ENCODE measurements around the gene GAN.
"Not testable (repeated sequence)": the region's sequence is repeated elsewhere in the genome, so short reads cannot be mapped to it uniquely, and the experiment has no call there.

Gene GAN

DNA sequence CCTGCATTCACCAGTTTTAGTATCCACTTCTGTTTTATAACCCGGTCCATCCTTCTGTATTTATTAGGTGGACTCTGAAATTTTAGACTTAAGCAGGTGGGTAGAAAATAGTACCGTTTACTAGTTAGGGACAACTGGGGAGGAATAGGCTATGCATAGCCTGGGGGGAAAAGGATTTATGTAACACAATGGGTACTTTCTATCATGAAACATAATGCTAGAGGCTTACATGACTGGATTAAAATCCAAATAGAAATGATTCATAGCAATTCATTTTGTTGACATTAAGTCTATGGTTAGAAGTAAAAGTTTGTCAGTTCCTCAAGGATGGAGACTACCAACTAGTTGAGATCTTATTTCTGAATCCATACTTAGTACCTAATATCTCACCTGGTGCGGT lies 18.6 kb downstream of the GAN start:
- Histone ChIP-seq H3K27me3 (ENCODE audit: insufficient read depth, poor library complexity, severe bottlenecking) (no peaks in the 10 kb centered on the region), H3K27ac (replicated peaks) (no peak overlapping the region), H3K4me3 (replicated peaks; ENCODE audit: insufficient read depth, low read length) (no peak overlapping the region)
- DNase-seq (ENCODE audit: low read depth in 1 of 2, low spot score in 1 of 2) = no peak
- TF ChIP-seq, protein P1, sequence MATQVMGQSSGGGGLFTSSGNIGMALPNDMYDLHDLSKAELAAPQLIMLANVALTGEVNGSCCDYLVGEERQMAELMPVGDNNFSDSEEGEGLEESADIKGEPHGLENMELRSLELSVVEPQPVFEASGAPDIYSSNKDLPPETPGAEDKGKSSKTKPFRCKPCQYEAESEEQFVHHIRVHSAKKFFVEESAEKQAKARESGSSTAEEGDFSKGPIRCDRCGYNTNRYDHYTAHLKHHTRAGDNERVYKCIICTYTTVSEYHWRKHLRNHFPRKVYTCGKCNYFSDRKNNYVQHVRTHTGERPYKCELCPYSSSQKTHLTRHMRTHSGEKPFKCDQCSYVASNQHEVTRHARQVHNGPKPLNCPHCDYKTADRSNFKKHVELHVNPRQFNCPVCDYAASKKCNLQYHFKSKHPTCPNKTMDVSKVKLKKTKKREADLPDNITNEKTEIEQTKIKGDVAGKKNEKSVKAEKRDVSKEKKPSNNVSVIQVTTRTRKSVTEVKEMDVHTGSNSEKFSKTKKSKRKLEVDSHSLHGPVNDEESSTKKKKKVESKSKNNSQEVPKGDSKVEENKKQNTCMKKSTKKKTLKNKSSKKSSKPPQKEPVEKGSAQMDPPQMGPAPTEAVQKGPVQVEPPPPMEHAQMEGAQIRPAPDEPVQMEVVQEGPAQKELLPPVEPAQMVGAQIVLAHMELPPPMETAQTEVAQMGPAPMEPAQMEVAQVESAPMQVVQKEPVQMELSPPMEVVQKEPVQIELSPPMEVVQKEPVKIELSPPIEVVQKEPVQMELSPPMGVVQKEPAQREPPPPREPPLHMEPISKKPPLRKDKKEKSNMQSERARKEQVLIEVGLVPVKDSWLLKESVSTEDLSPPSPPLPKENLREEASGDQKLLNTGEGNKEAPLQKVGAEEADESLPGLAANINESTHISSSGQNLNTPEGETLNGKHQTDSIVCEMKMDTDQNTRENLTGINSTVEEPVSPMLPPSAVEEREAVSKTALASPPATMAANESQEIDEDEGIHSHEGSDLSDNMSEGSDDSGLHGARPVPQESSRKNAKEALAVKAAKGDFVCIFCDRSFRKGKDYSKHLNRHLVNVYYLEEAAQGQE (IDR thresholded peaks at IDR 0.05; ENCODE audit: insufficient replicate concordance, low read depth) = no peak
- TF ChIP-seq, protein P2, sequence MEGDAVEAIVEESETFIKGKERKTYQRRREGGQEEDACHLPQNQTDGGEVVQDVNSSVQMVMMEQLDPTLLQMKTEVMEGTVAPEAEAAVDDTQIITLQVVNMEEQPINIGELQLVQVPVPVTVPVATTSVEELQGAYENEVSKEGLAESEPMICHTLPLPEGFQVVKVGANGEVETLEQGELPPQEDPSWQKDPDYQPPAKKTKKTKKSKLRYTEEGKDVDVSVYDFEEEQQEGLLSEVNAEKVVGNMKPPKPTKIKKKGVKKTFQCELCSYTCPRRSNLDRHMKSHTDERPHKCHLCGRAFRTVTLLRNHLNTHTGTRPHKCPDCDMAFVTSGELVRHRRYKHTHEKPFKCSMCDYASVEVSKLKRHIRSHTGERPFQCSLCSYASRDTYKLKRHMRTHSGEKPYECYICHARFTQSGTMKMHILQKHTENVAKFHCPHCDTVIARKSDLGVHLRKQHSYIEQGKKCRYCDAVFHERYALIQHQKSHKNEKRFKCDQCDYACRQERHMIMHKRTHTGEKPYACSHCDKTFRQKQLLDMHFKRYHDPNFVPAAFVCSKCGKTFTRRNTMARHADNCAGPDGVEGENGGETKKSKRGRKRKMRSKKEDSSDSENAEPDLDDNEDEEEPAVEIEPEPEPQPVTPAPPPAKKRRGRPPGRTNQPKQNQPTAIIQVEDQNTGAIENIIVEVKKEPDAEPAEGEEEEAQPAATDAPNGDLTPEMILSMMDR (IDR thresholded peaks at IDR 0.05; ENCODE audit: insufficient read depth, low read length) = no peak
- TF ChIP-seq POLR2AphosphoS5 (IDR thresholded peaks at IDR 0.05; ENCODE audit: low read depth) = no peak
- TF ChIP-seq SPI1 (IDR thresholded peaks at IDR 0.05; ENCODE audit: borderline replicate concordance, low read depth) = no peak
- no peak for TF ChIP-seq GABPA (IDR thresholded peaks at IDR 0.05; ENCODE audit: low read depth)

DNA sequence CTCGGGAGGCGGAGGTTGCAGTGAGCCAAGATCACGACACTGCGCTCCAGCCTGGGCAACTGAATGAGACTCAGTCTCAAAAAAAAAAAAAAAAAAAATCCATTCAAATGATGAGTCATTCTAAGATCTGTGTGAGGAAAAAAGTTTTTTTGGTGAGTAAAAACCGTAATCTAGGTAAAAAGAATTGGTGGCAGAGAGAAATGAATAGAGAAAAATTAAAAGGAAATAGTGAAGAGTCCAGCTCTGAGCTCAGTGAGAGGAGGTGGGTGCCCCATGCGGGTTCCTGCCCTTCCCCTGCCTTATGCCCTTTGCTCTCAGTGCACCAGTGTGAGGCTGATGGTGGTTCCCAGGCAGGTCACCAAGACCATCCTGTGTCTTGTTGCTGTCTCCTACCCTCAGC lies 20.9 kb downstream of the GAN start:
- TF ChIP-seq POLR2AphosphoS5 (IDR thresholded peaks at IDR 0.05; ENCODE audit: low read depth) (no peak), GABPA (IDR thresholded peaks at IDR 0.05; ENCODE audit: low read depth) (no peak), SPI1 (IDR thresholded peaks at IDR 0.05; ENCODE audit: borderline replicate concordance, low read depth) (no peak)
- TF ChIP-seq, protein P1 (IDR thresholded peaks at IDR 0.05; ENCODE audit: insufficient replicate concordance, low read depth) = no peak
- Histone ChIP-seq H3K27ac (replicated peaks) (no peak overlapping the region), H3K4me3 (replicated peaks; ENCODE audit: insufficient read depth, low read length) (no peak overlapping the region), H3K27me3 (ENCODE audit: insufficient read depth, poor library complexity, severe bottlenecking) (no peaks in the 10 kb centered on the region)
- DNase-seq (ENCODE audit: low read depth in 1 of 2, low spot score in 1 of 2) = no peak

DNA sequence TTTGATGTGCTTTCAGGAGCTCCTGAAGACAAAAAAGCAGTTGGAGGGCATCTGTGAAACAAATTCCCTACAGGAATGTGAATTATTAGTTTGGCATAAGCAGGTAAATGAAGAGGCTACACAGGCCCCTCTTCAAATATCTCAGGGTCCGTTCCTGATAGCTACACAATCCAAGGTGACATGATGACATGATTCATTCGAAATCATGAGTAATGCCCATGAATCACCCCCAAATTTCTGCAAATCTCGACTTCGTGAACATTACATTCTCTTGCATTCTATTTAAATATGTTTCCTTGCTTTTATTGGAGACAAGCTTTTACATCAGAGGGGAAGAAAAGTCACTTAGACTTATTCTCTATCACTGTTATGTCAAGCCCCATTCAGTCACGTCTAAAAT lies 22.3 kb downstream of the GAN start:
- H3K4me3 ChIP-seq (replicated peaks; ENCODE audit: insufficient read depth, low read length) = no peak overlapping the region
- no peaks in the 10 kb centered on the region for H3K27me3 ChIP-seq (ENCODE audit: insufficient read depth, poor library complexity, severe bottlenecking)
- TF ChIP-seq POLR2AphosphoS5 (IDR thresholded peaks at IDR 0.05; ENCODE audit: low read depth) (no peak), GABPA (IDR thresholded peaks at IDR 0.05; ENCODE audit: low read depth) (no peak), SPI1 (IDR thresholded peaks at IDR 0.05; ENCODE audit: borderline replicate concordance, low read depth) (no peak)
- TF ChIP-seq, protein P2 (IDR thresholded peaks at IDR 0.05; ENCODE audit: insufficient read depth, low read length) = no peak
- TF ChIP-seq, protein P1 (IDR thresholded peaks at IDR 0.05; ENCODE audit: insufficient replicate concordance, low read depth) = no peak
- no peak overlapping the region for H3K27ac ChIP-seq (replicated peaks)
- DNase-seq (ENCODE audit: low read depth in 1 of 2, low spot score in 1 of 2) = no peak

DNA sequence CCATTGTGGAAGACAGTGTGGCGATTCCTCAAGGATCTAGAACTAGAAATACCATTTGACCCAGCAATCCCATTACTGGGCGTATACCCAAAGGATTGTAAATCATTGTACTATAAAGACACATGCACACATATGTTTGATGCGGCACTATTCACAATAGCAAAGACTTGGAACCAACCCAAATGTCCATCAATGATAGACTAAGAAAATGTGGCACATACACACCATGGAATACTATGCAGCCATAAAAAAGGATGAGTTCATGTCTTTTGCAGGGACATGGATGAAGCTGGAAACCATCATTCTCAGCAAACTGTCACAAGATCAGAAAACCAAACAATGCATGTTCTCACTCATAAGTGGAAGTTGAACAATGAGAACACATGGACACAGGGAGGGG lies 30.4 kb downstream of the GAN start:
- DNase-seq (ENCODE audit: low read depth in 1 of 2, low spot score in 1 of 2); H3K4me3 ChIP-seq (replicated peaks; ENCODE audit: insufficient read depth, low read length); H3K27me3 ChIP-seq (ENCODE audit: insufficient read depth, poor library complexity, severe bottlenecking); H3K27ac ChIP-seq (replicated peaks): not testable (repeated sequence)

All from HL-60 (cell line).